ENCODE measurements around the gene NPHS1. TPM values are rescaled to one million over a fixed set of nuclear protein-coding genes. Genes with fewer than 3 reads are reported as not detected.

Gene NPHS1
- total RNA-seq, 1 donor from 2014 or later = 0.62 TPM

DNA sequence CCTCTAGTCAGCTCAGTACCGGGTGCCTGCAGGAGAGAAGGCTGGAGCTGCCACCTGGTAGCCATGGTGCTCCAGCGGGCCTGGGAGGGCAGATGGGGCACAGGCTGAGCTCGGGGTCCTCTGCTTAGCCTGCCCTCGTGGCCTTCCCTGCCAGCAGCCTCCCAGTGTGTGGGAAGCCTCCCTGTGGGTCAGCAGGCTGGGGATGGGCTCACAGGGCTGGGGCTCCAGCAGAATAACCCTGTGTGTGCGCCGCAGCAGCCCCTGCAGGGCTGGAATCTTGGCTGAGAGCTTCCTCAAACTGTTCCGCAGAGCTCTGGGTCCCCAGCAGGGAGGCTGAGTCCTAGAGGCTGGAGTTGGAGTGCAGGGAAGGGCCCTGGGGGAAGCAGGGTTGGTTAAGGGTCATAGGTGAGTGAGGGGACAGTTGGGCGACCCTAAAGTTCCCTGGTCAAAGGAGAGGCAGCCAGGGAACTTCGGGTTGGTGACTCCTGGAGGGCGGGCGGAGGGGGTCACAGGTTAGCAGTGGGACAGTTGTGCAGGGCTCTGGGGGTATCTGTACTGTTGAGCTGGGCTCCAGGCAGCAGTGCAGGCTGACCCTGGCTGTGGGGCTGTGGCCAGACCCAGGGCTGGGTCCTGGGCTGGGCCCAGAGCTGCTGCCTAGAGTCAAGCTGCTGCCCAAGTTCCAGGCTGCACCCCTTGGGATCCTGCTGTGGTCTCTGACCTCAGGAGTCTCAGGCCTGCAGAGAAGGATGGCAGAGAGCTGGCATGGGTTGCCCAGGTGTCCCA is 62.9 kb downstream of the NPHS1 start:
- no peak overlapping the region for H3K27ac ChIP-seq
- peaks cover 1% of the 10 kb centered on the region for H3K36me3 Mint-ChIP-seq
- no peak for DNase-seq (ENCODE audit: low spot score)
- H3K9me3 ChIP-seq (ENCODE audit: low read depth) = no peaks in the 10 kb centered on the region
- H3K27ac Mint-ChIP-seq = no peak overlapping the region
- H3K79me2 ChIP-seq (ENCODE audit: low read depth) = no peaks in the 10 kb centered on the region
- peaks cover 10% of the 10 kb centered on the region for H4K20me1 ChIP-seq (ENCODE audit: low read depth)
- H3F3A ChIP-seq (ENCODE audit: low read depth) = peaks cover 6% of the 10 kb centered on the region
- peaks cover 8% of the 10 kb centered on the region for H3K27me3 Mint-ChIP-seq (ENCODE audit: insufficient read depth, low read depth)
- no peaks in the 10 kb centered on the region for H3K4me1 Mint-ChIP-seq
- no peak overlapping the region for H3K4me3 Mint-ChIP-seq
- no peaks in the 10 kb centered on the region for H3K9me3 Mint-ChIP-seq
- H3K4me2 ChIP-seq = no peak overlapping the region
- TF ChIP-seq EZH2 (IDR thresholded peaks at IDR 0.05) = no peak
- TF ChIP-seq, protein P1, sequence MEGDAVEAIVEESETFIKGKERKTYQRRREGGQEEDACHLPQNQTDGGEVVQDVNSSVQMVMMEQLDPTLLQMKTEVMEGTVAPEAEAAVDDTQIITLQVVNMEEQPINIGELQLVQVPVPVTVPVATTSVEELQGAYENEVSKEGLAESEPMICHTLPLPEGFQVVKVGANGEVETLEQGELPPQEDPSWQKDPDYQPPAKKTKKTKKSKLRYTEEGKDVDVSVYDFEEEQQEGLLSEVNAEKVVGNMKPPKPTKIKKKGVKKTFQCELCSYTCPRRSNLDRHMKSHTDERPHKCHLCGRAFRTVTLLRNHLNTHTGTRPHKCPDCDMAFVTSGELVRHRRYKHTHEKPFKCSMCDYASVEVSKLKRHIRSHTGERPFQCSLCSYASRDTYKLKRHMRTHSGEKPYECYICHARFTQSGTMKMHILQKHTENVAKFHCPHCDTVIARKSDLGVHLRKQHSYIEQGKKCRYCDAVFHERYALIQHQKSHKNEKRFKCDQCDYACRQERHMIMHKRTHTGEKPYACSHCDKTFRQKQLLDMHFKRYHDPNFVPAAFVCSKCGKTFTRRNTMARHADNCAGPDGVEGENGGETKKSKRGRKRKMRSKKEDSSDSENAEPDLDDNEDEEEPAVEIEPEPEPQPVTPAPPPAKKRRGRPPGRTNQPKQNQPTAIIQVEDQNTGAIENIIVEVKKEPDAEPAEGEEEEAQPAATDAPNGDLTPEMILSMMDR (IDR thresholded peaks at IDR 0.05) = no peak
- no peak for TF ChIP-seq EZH2phosphoT487 (IDR thresholded peaks at IDR 0.05)
- no peak overlapping the region for H3K9ac ChIP-seq
- peaks cover 5% of the 10 kb centered on the region for H3K4me1 ChIP-seq
- H3K36me3 ChIP-seq = no peaks in the 10 kb centered on the region
- no peak overlapping the region for H2AFZ ChIP-seq (replicated peaks)
- no peak overlapping the region for H3K4me3 ChIP-seq
- H3K27me3 ChIP-seq = peaks cover 15% of the 10 kb centered on the region

DNA sequence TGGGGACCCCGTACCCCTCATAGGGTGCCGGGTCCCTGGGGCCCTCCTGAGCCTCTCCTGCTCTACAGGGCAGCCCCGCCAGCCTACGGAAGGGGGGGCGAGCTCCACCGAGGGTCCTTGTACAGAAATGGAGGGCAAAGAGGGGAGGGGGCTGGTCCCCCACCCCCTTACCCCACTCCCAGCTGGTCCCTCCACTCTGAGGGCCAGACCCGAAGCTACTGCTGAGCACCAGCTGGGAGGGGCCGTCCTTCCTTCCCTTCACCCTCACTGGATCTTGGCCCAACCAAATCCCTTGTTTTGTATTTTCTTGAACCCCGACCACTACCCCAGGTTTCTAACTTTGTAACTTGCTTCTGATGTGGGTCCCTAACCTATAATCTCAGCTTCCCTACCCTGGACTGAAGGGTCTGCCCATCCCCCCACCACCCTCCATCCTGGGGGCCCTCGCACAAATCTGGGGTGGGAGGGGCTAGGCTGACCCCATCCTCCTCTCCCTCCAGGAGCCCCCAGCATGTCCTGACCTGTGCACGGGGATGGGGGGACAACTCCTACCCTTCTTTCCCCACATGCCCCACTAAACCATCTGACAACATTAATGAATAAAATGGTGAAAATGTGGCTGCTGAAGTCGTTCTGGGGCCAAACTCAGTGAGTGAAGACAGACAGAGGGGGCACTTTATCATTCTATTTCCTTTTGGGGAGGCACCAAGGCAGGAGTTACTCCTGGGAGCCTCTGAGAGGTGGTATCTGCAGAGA is 63.9 kb downstream of the NPHS1 start:
- Histone ChIP-seq H3K36me3 (no peaks in the 10 kb centered on the region), H3K9me3 (ENCODE audit: low read depth) (no peaks in the 10 kb centered on the region), H2AFZ (replicated peaks) (no peak overlapping the region), H3K4me1 (peaks cover 10% of the 10 kb centered on the region), H3K9ac (no peak overlapping the region), H3K4me2 (no peak overlapping the region), H3K4me3 (no peak overlapping the region), H3K27ac (no peak overlapping the region), H4K20me1 (ENCODE audit: low read depth) (peaks cover 18% of the 10 kb centered on the region), H3K79me2 (ENCODE audit: low read depth) (no peaks in the 10 kb centered on the region), H3K27me3 (peaks cover 25% of the 10 kb centered on the region), H3F3A (ENCODE audit: low read depth) (peaks cover 15% of the 10 kb centered on the region)
- Mint-ChIP-seq H3K36me3 (peaks cover 1% of the 10 kb centered on the region), H3K4me1 (no peaks in the 10 kb centered on the region), H3K27ac (no peak overlapping the region), H3K9me3 (no peaks in the 10 kb centered on the region), H3K27me3 (ENCODE audit: insufficient read depth, low read depth) (peaks cover 4% of the 10 kb centered on the region), H3K4me3 (no peak overlapping the region)
- DNase-seq (ENCODE audit: low spot score) = no peak
- TF ChIP-seq EZH2phosphoT487 (IDR thresholded peaks at IDR 0.05) = no peak
- TF ChIP-seq, protein P1 (IDR thresholded peaks at IDR 0.05) = no peak

DNA sequence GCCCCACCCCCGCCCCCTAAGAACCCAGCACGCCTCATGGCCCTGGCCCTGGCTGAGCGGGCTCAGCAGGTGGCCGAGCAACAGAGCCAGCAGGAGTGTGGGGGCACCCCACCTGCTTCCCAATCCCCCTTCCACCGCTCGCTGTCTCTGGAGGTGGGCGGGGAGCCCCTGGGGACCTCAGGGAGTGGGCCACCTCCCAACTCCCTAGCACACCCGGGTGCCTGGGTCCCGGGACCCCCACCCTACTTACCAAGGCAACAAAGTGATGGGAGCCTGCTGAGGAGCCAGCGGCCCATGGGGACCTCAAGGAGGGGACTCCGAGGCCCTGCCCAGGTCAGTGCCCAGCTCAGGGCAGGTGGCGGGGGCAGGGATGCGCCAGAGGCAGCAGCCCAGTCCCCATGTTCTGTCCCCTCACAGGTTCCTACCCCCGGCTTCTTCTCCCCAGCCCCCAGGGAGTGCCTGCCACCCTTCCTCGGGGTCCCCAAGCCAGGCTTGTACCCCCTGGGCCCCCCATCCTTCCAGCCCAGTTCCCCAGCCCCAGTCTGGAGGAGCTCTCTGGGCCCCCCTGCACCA is 65.0 kb downstream of the NPHS1 start:
- DNase-seq (ENCODE audit: low spot score) = no peak

More for the DNA sequence above, 65.0 kb downstream of the NPHS1 start:
- no peaks in the 10 kb centered on the region for H3K4me1 Mint-ChIP-seq
- Histone ChIP-seq H3K9ac (no peak overlapping the region), H3F3A (ENCODE audit: low read depth) (peaks cover 17% of the 10 kb centered on the region), H3K27me3 (peaks cover 30% of the 10 kb centered on the region), H2AFZ (replicated peaks) (no peak overlapping the region), H3K4me1 (peaks cover 10% of the 10 kb centered on the region), H3K4me3 (no peak overlapping the region), H3K4me2 (no peak overlapping the region), H3K36me3 (no peaks in the 10 kb centered on the region), H3K79me2 (ENCODE audit: low read depth) (no peaks in the 10 kb centered on the region), H3K27ac (no peak overlapping the region), H4K20me1 (ENCODE audit: low read depth) (peaks cover 19% of the 10 kb centered on the region), H3K9me3 (ENCODE audit: low read depth) (no peaks in the 10 kb centered on the region)
- TF ChIP-seq EZH2 (IDR thresholded peaks at IDR 0.05) (no peak), EZH2phosphoT487 (IDR thresholded peaks at IDR 0.05) (no peak)
- TF ChIP-seq, protein P1 (IDR thresholded peaks at IDR 0.05) = no peak
- H3K27ac Mint-ChIP-seq = no peak overlapping the region
- peaks cover 1% of the 10 kb centered on the region for H3K36me3 Mint-ChIP-seq
- H3K27me3 Mint-ChIP-seq (ENCODE audit: insufficient read depth, low read depth) = peaks cover 2% of the 10 kb centered on the region
- H3K4me3 Mint-ChIP-seq = no peak overlapping the region
- no peaks in the 10 kb centered on the region for H3K9me3 Mint-ChIP-seq
